K562 (cell line): ENCODE data around the gene ATP4B. TPM values are rescaled to one million over a fixed set of nuclear protein-coding genes. Genes with fewer than 3 reads are reported as not detected.

Experiments
- ATAC-seq: fragments of 200-7000 bp; cut with Tn5 transposase; 3 replicates; pipeline ENCODE4 v1.9.1; 2020; ENCODE audit warnings: moderate library complexity
- Bru-seq: library from RNA; stranded (reverse); fragments of 400-500 nt; gene quantifications from one replicate; lab custom pipeline; 2021; lab: Mats Ljungman, UMichigan
- BruChase-seq, 2 experiments: library from RNA; stranded (reverse); fragments of 400-500 nt; gene quantifications; one replicate each; lab custom pipeline; 2021; lab: Mats Ljungman, UMichigan
- BruUV-seq: library from RNA; stranded (reverse); fragments of 400-500 nt; replicated peaks from 2 replicates; lab custom pipeline; 2021; lab: Mats Ljungman, UMichigan
- CTCF ChIA-PET: fragments of 300-600 bp; formaldehyde crosslinking; extraction: SDS; loops from one replicate; lab custom pipeline; 2021; ENCODE audit warnings: low intra/inter-chr PET ratio; lab: Yijun Ruan, JAX
- POLR2A ChIA-PET: fragments of 300-600, 350-650 bp; sonication (Branson Sonifier 250); formaldehyde crosslinking; extraction: SDS; loops from one replicate; lab custom pipeline; 2021; ENCODE audit warnings: antibody characterized with exemption, inconsistent platforms; lab: Yijun Ruan, JAX
- DNase-seq, 4 experiments: peaks; one replicate each; pipeline versions ENCODE4 v3.0.0 to v3.0.0-alpha.2; 2011 to 2018; ENCODE audit warnings: low spot score in 3 of 4, mixed read lengths in 3 of 4; ENCODE audit errors: extremely low read depth in 1 of 4
- FAIRE-seq: peaks from 2 replicates; lab custom pipeline; 2011; peaks lifted over from hg19 to GRCh38; lab: Jason Lieb, UNC
- H2AFZ ChIP-seq: 2 replicates; pipeline ENCODE4 v1.6.0; 2011; ENCODE audit warnings: low read depth, low read length, control low read depth, inconsistent platforms
- H3K27ac ChIP-seq: fragments of 200-600 bp; 3 replicates; pipeline ENCODE4 v1.8.0; 2011; ENCODE audit warnings: low read depth, mild to moderate bottlenecking, control low read depth, inconsistent platforms, low read length, moderate library complexity, mixed read lengths; ENCODE audit errors: extremely low read depth
- H3K27me3 ChIP-seq, 2 experiments: fragments of 300-600 bp in 1 of 2; 2 replicates in 1 of 2; 3 replicates in 1 of 2; pipeline versions ENCODE4 v1.6.0 to v1.8.0; 2011; ENCODE audit warnings: inconsistent platforms in 2 of 2, low read length in 2 of 2, mild to moderate bottlenecking in 1 of 2, mixed read lengths in 1 of 2, moderate library complexity in 1 of 2; ENCODE audit not compliant: control insufficient read depth in 2 of 2, insufficient read depth in 2 of 2
- H3K36me3 ChIP-seq: fragments of 300-600 bp; 3 replicates; pipeline ENCODE4 v1.8.0; 2011; ENCODE audit warnings: mild to moderate bottlenecking, low read length, inconsistent platforms; ENCODE audit not compliant: control insufficient read depth, insufficient read depth
- H3K4me1 ChIP-seq, 2 experiments: fragments of 200-600 bp in 1 of 2; replicated peaks in 1 of 2; 2 replicates in 1 of 2; 3 replicates in 1 of 2; pipeline versions ENCODE4 v1.5.1 to v1.8.0; 2011; ENCODE audit warnings: inconsistent platforms in 2 of 2, low read length in 2 of 2, mild to moderate bottlenecking in 1 of 2, mixed read lengths in 1 of 2, moderate library complexity in 1 of 2; ENCODE audit not compliant: control insufficient read depth in 2 of 2, insufficient read depth in 2 of 2
- H3K4me2 ChIP-seq: 2 replicates; pipeline ENCODE4 v1.6.1; 2011; ENCODE audit warnings: low read length, control low read depth, inconsistent platforms, mixed read lengths; ENCODE audit not compliant: insufficient read depth
- H3K4me3 ChIP-seq: fragments of 200-600 bp; sonication (generic), shearing (Covaris generic); 2 replicates; pipeline ENCODE4 v1.5.1; 2016; ENCODE audit warnings: control low read depth, inconsistent platforms
- H3K79me2 ChIP-seq: fragments of 200-600 bp; 3 replicates; pipeline ENCODE4 v1.8.0; 2011; ENCODE audit warnings: low read length, inconsistent platforms; ENCODE audit not compliant: control insufficient read depth, insufficient read depth
- H3K9ac ChIP-seq, 2 experiments: 2 replicates each; pipeline versions ENCODE4 v1.6.0 to v1.6.1; 2011; ENCODE audit warnings: low read depth in 2 of 2, low read length in 2 of 2, control low read depth in 1 of 2, inconsistent platforms in 1 of 2, mild to moderate bottlenecking in 1 of 2, mixed read lengths in 1 of 2; ENCODE audit not compliant: insufficient read depth in 1 of 2
- H3K9me1 ChIP-seq: one replicate; pipeline ENCODE4 v1.6.0; 2011; ENCODE audit warnings: inconsistent platforms, mild to moderate bottlenecking, low read length, moderate library complexity; ENCODE audit not compliant: control insufficient read depth, insufficient read depth
- H3K9me3 ChIP-seq: replicated peaks from 2 replicates; pipeline ENCODE4 v1.5.1; 2011; ENCODE audit warnings: low read depth, low read length, inconsistent platforms; ENCODE audit not compliant: control insufficient read depth, insufficient read depth
- H4K20me1 ChIP-seq: replicated peaks from 2 replicates; pipeline ENCODE4 v1.6.1; 2011; ENCODE audit warnings: low read length, inconsistent platforms, mixed read lengths; ENCODE audit not compliant: control insufficient read depth, insufficient read depth
- BRCA1 ChIP-seq, 2 experiments: fragments of 450-650 bp in 1 of 2; sonication (generic) in 1 of 2; formaldehyde crosslinking in 1 of 2; IDR thresholded peaks; 2 replicates each; pipeline versions ENCODE4 v1.5.0 to v1.6.1; 2017 to 2020; ENCODE audit warnings: mild to moderate bottlenecking in 1 of 2, missing genetic modification reagents in 1 of 2
- DIDO1 ChIP-seq: fragments of 450-650 bp; IDR thresholded peaks from 2 replicates; pipeline ENCODE4 v1.6.1; 2016; ENCODE audit warnings: low read depth, missing biosample characterization, missing genetic modification characterization
- EZH2 ChIP-seq: IDR thresholded peaks from 2 replicates; pipeline ENCODE4 v1.6.1; 2012; ENCODE audit warnings: low read depth, mild to moderate bottlenecking, inconsistent platforms, low read length, borderline replicate concordance
- MEF2D ChIP-seq: conservative IDR thresholded peaks from 2 replicates; pipeline ENCODE4 v1.6.1; 2016; ENCODE audit warnings: low read depth, missing genetic modification characterization, missing compliant biosample characterization
- RBM14 ChIP-seq: fragments of 200-400 bp; formaldehyde crosslinking; IDR thresholded peaks from 2 replicates; pipeline ENCODE4 v1.6.1; 2018; ENCODE audit warnings: low read depth, mild to moderate bottlenecking, low read length, moderate library complexity, borderline replicate concordance; ENCODE audit not compliant: insufficient read depth
- RBM17 ChIP-seq: fragments of 200-400 bp; formaldehyde crosslinking; IDR thresholded peaks from 2 replicates; pipeline ENCODE4 v1.6.1; 2017; ENCODE audit warnings: low read depth, mild to moderate bottlenecking, low read length, borderline replicate concordance
- RBM39 ChIP-seq: fragments of 200-400 bp; formaldehyde crosslinking; optimal IDR thresholded peaks from 2 replicates; pipeline ENCODE3; 2018; ENCODE audit warnings: low read depth, low read length
- TFAM ChIP-seq: fragments of 250-450 bp; sonication (Bioruptor Pico); conservative IDR thresholded peaks from 2 replicates; pipeline ENCODE4 v1.5.0; 2021; ENCODE audit warnings: mild to moderate bottlenecking, moderate library complexity
- ZNF224 ChIP-seq: sonication (generic); formaldehyde crosslinking; IDR thresholded peaks from 2 replicates; pipeline ENCODE4 v1.8.0; 2022; ENCODE audit warnings: mild to moderate bottlenecking, missing genetic modification reagents
- ZNF316 ChIP-seq: fragments of 450-650 bp; IDR thresholded peaks from 2 replicates; pipeline ENCODE4 v1.6.1; 2016
- WGBS: fragments of 100-300 bp; shearing (Covaris generic); methylation state at CpG from one replicate; pipeline ENCODE4 v1.1.6; 2016; ENCODE audit warnings: low coverage, mixed read lengths; ENCODE audit not compliant: insufficient coverage; ENCODE audit errors: missing lambda C conversion rate; 5-methylcytosine and 5-hydroxymethylcytosine counted together
- in situ Hi-C: fragments of 300-500 bp; cut with MboI; formaldehyde crosslinking; loops from 4 replicates; pipeline ENCODE4 v1.15.0; 2018; ENCODE audit warnings: inconsistent platforms, mixed read lengths
- intact Hi-C: fragments of 100-400 bp; cut with micrococcal nuclease; formaldehyde crosslinking; loops from 2 replicates; pipeline ENCODE4 v1.14.2; 2022
- long read RNA-seq, 3 experiments: library from polyadenylated mRNA in 2 of 3; library from RNA in 1 of 3; unstranded in 2 of 3; stranded (forward) in 1 of 3; transcript quantifications; one replicate each; pipeline ENCODE4 v2.0.0, GENCODE V29; 2019 to 2022
- polyA minus RNA-seq, 3 experiments: library from RNA; depleted of rRNA, polyadenylated mRNA; stranded (reverse); fragments of >200 nt; gene quantifications; 2 replicates each; pipeline ENCODE4 v1.2.3, GENCODE V29; 2011
- polyA plus RNA-seq, 8 experiments: library from polyadenylated mRNA; depleted of rRNA in 4 of 8; stranded (reverse) in 5 of 8; unstranded in 3 of 8; fragments of >200 nt; fragmentation: Nextera tagmentation in 2 of 8; fragmentation: Illumina TruSeq in 1 of 8; extraction: Ambion mirVana in 2 of 8; extraction: Trizol in 1 of 8; gene quantifications; 2 replicates each; pipeline versions ENCODE4 v1.2.1 to v1.2.3, GENCODE V29; 2011 to 2014; ENCODE audit warnings: inconsistent platforms in 1 of 8, missing spikeins in 1 of 8
- total RNA-seq, 7 experiments: library from RNA; depleted of rRNA in 6 of 7; stranded (reverse); fragments of >200 nt in 6 of 7; fragmentation: Illumina TruSeq in 2 of 7; extraction: Trizol in 2 of 7; gene quantifications; 2 replicates each; pipeline versions ENCODE4 v1.2.1 to v1.2.3, GENCODE V29; 2011 to 2021; ENCODE audit warnings: low replicate concordance in 1 of 7

ATP4B gene
- not detected in 2 replicates for total RNA-seq (2011; cell fraction: chromatin; rRNA removed; ENCODE audit: low replicate concordance)
- total RNA-seq (2011; cell fraction: nucleolus; rRNA removed), result not detected in 2 replicates
- total RNA-seq (2011; cell fraction: nucleoplasm; rRNA removed), result not detected in 2 replicates
- total RNA-seq (2014; rRNA removed) (not detected in 2 replicates), total RNA-seq (2014; rRNA removed; fragmentation: Illumina TruSeq; extraction: Trizol) (not detected in 2 replicates), total RNA-seq (2015; rRNA removed; fragmentation: Illumina TruSeq; extraction: Trizol) (not detected in 2 replicates), total RNA-seq (2021) (not detected in 2 replicates), polyA plus RNA-seq (2011; rRNA removed) (not detected in 2 replicates), polyA plus RNA-seq (2014; fragmentation: Illumina TruSeq; extraction: Trizol) (not detected in 2 replicates), polyA plus RNA-seq (2014; fragmentation: Nextera tagmentation; extraction: Ambion mirVana) (not detected), polyA plus RNA-seq (2014; rRNA removed) (not detected in 2 replicates), polyA minus RNA-seq (2011; rRNA and poly(A)+ RNA removed) (not detected in 2 replicates), Bru-seq, nascent RNA (not detected), BruChase-seq, experiment 1, labeled RNA remaining after a 2-hour chase (not detected), BruChase-seq, experiment 2, labeled RNA remaining after a 6-hour chase (not detected)
- polyA plus RNA-seq (2011; cell fraction: cytosol; rRNA removed), result not detected in 2 replicates
- polyA plus RNA-seq (2011; cell fraction: nucleus; rRNA removed), result not detected in 2 replicates
- polyA plus RNA-seq (2012), result not detected in 2 replicates
- polyA minus RNA-seq (2011; cell fraction: cytosol; rRNA and poly(A)+ RNA removed), result not detected in 2 replicates
- polyA minus RNA-seq (2011; cell fraction: nucleus; rRNA and poly(A)+ RNA removed), result not detected in 2 replicates
- long read RNA-seq, experiment 1, result 0 reads
- long read RNA-seq, experiment 2, result 0 reads
- long read RNA-seq, experiment 3, result 0 reads

GRCh38 chr13:113657851-113658741 is at the start of gene ATP4B:
Gene ATP4B, minus strand, starts transcription at chr13:113658198. Its CDS starts 54 bp downstream, at chr13:113658144.
- H3K36me3 ChIP-seq, result no peaks in the 10 kb centered on the region
- no peak for TF ChIP-seq RBM39
- no peak for TF ChIP-seq RBM14
- TF ChIP-seq ZNF224, result no peak
- no peak for TF ChIP-seq EZH2
- no peak for TF ChIP-seq DIDO1 (tag)
- no peak for TF ChIP-seq ZNF316
- TF ChIP-seq MEF2D (tag), result no peak
- TF ChIP-seq BRCA1 (IDR thresholded peaks at IDR 0.05), result no peak
- TF ChIP-seq BRCA1 (CRISPR knock-in tag; IDR thresholded peaks at IDR 0.05), result no peak
- TF ChIP-seq RBM17, result no peak
- no peak for TF ChIP-seq TFAM
- TF ChIP-seq, all 486 proteins: peak for 0
- FAIRE-seq (no peak), ATAC-seq (no peak), DNase-seq (no peak)
- H3K27me3 ChIP-seq, result peaks cover 20 to 60% of the 10 kb centered on the region in 2 experiments
- H3K9me3 ChIP-seq, result no peaks in the 10 kb centered on the region
- in situ Hi-C loops (loop anchor here (5.0 to 10.0 kb wide), 2 partner anchors 144 to 257 kb away; no protein-coding TSS in a partner anchor), intact Hi-C loops (no loop called here)
- 2% methylated on average over 30 of the region's 47 CpGs for WGBS
- H3K9ac ChIP-seq, result no peak within 1 kb of the TSS
- no peak within 1 kb of the TSS for H3K27ac ChIP-seq
- H4K20me1 ChIP-seq, result no peaks in the 10 kb centered on the region; the same call in 1 of the 2 replicates
- no peak within 1 kb of the TSS for H3K4me2 ChIP-seq
- H3K9me1 ChIP-seq, result no peaks in the 10 kb centered on the region
- no peak within 1 kb of the TSS for H2AFZ ChIP-seq
- no peaks in the 10 kb centered on the region for H3K79me2 ChIP-seq
- CTCF ChIA-PET, result no interaction called here
- BruUV-seq, result no TSS peak
- POLR2A ChIA-PET, result interaction anchor here (0.7 kb wide), 1 partner anchor 9 kb away, joined by 3 read pairs; no protein-coding TSS in a partner anchor
- H3K4me3 ChIP-seq, result no peak within 1 kb of the TSS
- peaks cover 0 to 16% of the 10 kb centered on the region in 2 experiments; a peak in 2 of 5 replicates for H3K4me1 ChIP-seq
